Neural crest cell (in vitro differentiated cells): ENCODE results near the gene VPS4B. TPM values are rescaled to one million over a fixed set of nuclear protein-coding genes. Genes with fewer than 3 reads are reported as not detected.
A peak's percentile ranks its signal among the peaks of the same experiment; 100 is the strongest.

Source experiments
- DNase-seq: peaks from one replicate; pipeline ENCODE4 v3.0.0; 2021; ENCODE audit warnings: low read depth, mixed read lengths, low spot score
- H3K27ac Mint-ChIP-seq: one replicate; pipeline ENCODE4 v1.8.0; 2021; ENCODE audit warnings: mild to moderate bottlenecking, mixed read lengths; ENCODE audit not compliant: unreplicated experiment
- H3K27me3 Mint-ChIP-seq: 2 replicates; pipeline ENCODE4 v1.8.0; 2021; ENCODE audit warnings: low read depth, mild to moderate bottlenecking, mixed read lengths
- H3K36me3 Mint-ChIP-seq: 2 replicates; pipeline ENCODE4 v1.8.0; 2021; ENCODE audit warnings: low read depth, mild to moderate bottlenecking, mixed read lengths
- H3K4me1 Mint-ChIP-seq: 2 replicates; pipeline ENCODE4 v1.8.0; 2021; ENCODE audit warnings: mixed read lengths
- H3K4me3 Mint-ChIP-seq: one replicate; pipeline ENCODE4 v1.8.0; 2021; ENCODE audit warnings: mild to moderate bottlenecking, mixed read lengths
- H3K9me3 Mint-ChIP-seq: 2 replicates; pipeline ENCODE4 v1.8.0; 2021; ENCODE audit warnings: mixed read lengths
- total RNA-seq: library from RNA; stranded (reverse); gene quantifications from 2 replicates; pipeline ENCODE4 v1.2.1, GENCODE V29; 2021
- TF ChIP-seq, protein P1 (sequence below): fragments of 200-600 bp; sonication (generic); conservative IDR thresholded peaks from 2 replicates; pipeline ENCODE4 v1.5.0; 2021; ENCODE audit warnings: antibody characterized with exemption, mild to moderate bottlenecking

The VPS4B gene
- total RNA-seq, 1 donor from 2014 or later: 34.2 TPM

DNA sequence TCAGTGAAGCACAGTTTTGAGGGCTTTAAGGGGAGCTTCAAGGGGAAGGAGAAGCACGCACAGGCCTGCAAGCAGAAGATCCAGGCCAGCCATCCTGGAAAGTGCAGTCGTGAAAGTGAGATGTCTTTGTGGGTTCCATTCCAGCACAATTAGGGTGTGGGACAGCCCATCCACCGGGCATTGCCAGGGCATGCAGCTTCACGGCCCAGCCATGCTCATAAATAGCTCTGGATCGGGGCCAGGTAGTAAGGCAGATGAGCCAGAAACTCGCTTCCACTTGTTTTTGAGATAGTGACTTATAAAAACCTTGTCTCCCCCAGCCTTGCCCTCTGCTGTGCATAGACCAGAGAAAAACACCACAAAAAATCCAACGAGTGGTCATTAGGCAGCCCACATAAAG lies 76.2 kb downstream of the VPS4B start:
- Mint-ChIP-seq H3K36me3 (peaks cover 13% of the 10 kb centered on the region), H3K9me3 (no peaks in the 10 kb centered on the region)

DNA sequence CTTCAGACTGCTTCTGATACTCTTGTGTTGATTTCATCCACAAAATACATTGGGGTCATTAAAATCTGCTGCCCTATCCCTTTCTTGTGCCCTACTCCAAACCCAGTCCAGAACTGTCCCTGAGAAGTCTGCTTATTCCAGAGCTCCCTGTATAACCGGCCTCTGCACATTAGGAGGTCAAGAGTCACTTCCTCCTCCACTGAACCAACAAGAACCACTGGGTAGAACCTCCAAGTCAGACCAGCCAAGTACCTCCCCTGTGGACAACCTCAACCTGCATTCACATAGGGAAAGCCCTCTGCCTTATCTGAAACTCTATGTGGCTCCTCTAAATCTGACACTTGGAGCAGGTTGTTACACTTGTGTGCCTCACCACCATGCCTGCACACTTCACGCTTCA lies 77.4 kb downstream of the VPS4B start:
- no peaks in the 10 kb centered on the region for H3K4me1 Mint-ChIP-seq
- peak overlapping the region; percentile 65 for H3K27ac Mint-ChIP-seq
- no peak overlapping the region for H3K4me3 Mint-ChIP-seq
- TF ChIP-seq, protein P1, sequence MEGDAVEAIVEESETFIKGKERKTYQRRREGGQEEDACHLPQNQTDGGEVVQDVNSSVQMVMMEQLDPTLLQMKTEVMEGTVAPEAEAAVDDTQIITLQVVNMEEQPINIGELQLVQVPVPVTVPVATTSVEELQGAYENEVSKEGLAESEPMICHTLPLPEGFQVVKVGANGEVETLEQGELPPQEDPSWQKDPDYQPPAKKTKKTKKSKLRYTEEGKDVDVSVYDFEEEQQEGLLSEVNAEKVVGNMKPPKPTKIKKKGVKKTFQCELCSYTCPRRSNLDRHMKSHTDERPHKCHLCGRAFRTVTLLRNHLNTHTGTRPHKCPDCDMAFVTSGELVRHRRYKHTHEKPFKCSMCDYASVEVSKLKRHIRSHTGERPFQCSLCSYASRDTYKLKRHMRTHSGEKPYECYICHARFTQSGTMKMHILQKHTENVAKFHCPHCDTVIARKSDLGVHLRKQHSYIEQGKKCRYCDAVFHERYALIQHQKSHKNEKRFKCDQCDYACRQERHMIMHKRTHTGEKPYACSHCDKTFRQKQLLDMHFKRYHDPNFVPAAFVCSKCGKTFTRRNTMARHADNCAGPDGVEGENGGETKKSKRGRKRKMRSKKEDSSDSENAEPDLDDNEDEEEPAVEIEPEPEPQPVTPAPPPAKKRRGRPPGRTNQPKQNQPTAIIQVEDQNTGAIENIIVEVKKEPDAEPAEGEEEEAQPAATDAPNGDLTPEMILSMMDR: no peak
- DNase-seq: no peak
- no peaks in the 10 kb centered on the region for H3K9me3 Mint-ChIP-seq
- peaks cover 13% of the 10 kb centered on the region for H3K36me3 Mint-ChIP-seq
- H3K27me3 Mint-ChIP-seq: no peaks in the 10 kb centered on the region

More for the DNA sequence above, 76.2 kb downstream of the VPS4B start:
- Mint-ChIP-seq H3K4me3 (no peak overlapping the region), H3K27ac (no peak overlapping the region), H3K4me1 (no peaks in the 10 kb centered on the region), H3K27me3 (no peaks in the 10 kb centered on the region)
- TF ChIP-seq, protein P1: no peak
- no peak for DNase-seq

DNA sequence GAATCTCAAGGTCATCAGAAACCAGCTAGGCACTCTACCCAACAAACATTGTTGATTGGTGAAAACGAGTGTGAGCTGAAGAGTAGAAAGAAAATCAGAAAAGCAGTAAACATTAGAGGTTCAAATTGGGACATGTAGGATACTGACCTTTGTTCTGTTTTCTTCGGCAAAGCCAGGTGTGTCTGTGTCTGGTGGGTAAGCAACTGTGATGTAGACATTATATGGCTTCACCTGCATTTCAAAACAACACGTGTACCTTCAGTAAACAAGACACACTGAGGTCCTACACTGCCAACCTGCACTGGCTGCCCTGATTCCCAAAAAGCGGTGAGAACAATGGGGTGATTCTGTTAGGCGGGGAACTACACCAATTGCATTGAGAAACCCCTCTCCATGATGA lies 78.0 kb downstream of the VPS4B start:
- TF ChIP-seq, protein P1: no peak
- no peak for DNase-seq
- Mint-ChIP-seq H3K27ac (no peak overlapping the region), H3K36me3 (peaks cover 13% of the 10 kb centered on the region), H3K4me1 (no peaks in the 10 kb centered on the region), H3K4me3 (no peak overlapping the region), H3K27me3 (no peaks in the 10 kb centered on the region), H3K9me3 (no peaks in the 10 kb centered on the region)

DNA sequence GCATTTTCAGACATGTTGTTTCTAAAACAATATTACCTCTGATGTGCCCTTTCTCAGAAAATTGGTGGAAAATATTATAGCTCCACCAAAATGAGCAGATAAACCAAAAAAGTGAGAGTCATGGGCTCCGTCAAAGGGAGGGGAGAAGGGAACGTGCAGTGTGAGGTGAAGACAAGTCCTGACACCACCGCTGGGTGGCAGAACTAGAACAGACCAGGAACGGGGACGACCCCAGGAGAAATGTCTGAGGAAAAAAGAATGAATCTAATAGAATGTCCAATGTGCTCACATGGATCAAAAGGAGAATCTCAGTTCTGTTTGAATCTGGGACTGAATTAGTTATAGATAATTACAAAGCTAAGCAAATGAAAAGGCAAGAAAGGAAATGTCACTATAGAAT lies 80.1 kb downstream of the VPS4B start:
- Mint-ChIP-seq H3K4me3 (no peak overlapping the region), H3K36me3 (peaks cover 11% of the 10 kb centered on the region), H3K9me3 (no peaks in the 10 kb centered on the region), H3K27me3 (no peaks in the 10 kb centered on the region), H3K4me1 (no peaks in the 10 kb centered on the region), H3K27ac (no peak overlapping the region)
- DNase-seq: peak; percentile 31
- TF ChIP-seq, protein P1: peak; percentile 70

DNA sequence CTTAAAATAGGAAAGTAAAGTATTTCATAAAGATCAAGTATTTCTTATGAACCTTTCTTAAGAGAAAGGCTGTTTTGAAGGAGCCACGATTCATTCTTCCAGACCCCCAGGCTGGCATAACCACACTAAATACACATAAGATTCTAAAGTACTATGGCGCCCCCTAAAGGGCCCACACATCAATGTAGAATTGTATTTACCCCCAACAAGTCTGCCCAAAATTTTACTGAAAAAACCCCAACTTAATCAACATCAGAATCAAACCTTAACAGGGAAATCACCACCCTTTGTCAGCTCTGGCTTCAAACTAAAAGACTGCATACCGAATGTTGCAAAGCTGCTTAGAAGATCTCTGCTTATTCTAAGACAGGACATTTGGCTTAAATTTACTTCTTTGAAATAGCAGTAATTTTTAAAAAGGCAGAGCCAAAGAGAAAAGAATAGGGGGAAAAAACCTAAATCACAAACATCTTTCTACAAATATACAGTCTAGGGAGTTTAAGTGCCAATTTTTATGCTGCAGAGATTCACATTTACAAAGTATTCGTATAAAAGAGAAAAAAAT lies 82.3 kb downstream of the VPS4B start:
- no peaks in the 10 kb centered on the region for H3K27me3 Mint-ChIP-seq
- H3K27ac Mint-ChIP-seq: no peak overlapping the region
- H3K9me3 Mint-ChIP-seq: no peaks in the 10 kb centered on the region
- TF ChIP-seq, protein P1: peak; percentile 69
- peaks cover 6% of the 10 kb centered on the region for H3K4me1 Mint-ChIP-seq
- DNase-seq: peak; percentile 44
- H3K4me3 Mint-ChIP-seq: no peak overlapping the region
- H3K36me3 Mint-ChIP-seq: peaks cover 11% of the 10 kb centered on the region

Other genes with a start within 250 kb of the VPS4B start
- gene BCL2, start 102.7 kb downstream of the VPS4B start, total RNA-seq: 14.1 and 15.1 TPM in 2 replicates
- gene KDSR, start 55.3 kb downstream of the VPS4B start, total RNA-seq: 31.0 and 35.7 TPM in 2 replicates
- gene SERPINB5, start 54.5 kb upstream of the VPS4B start, total RNA-seq: not detected in 2 replicates
- not detected in 2 replicates for gene SERPINB12, start 119.9 kb upstream of the VPS4B start, total RNA-seq
- not detected in 2 replicates for gene SERPINB13, start 164.9 kb upstream of the VPS4B start, total RNA-seq
- not detected in 2 replicates for gene SERPINB4, start 221.8 kb upstream of the VPS4B start, total RNA-seq
- gene SERPINB3, start 239.4 kb upstream of the VPS4B start, total RNA-seq: not detected in 2 replicates